Stimulated activated CD4-positive, alpha-beta T cell treated with anti-CD3 and anti-CD28 coated beads, Interleukin-4, amount 100 ng/mL, for 48 hours (primary cell): Measurements from ENCODE around the gene AMN1.
"Not testable (repeated sequence)": the region's sequence is repeated elsewhere in the genome, so short reads cannot be mapped to it uniquely, and the experiment has no call there.

Experiments used
- DNase-seq, 2 donors: peaks; one replicate each; pipeline ENCODE4 v3.0.0-alpha.2; 2020; ENCODE audit warnings: low read depth in 2 of 2

Gene AMN1

DNA sequence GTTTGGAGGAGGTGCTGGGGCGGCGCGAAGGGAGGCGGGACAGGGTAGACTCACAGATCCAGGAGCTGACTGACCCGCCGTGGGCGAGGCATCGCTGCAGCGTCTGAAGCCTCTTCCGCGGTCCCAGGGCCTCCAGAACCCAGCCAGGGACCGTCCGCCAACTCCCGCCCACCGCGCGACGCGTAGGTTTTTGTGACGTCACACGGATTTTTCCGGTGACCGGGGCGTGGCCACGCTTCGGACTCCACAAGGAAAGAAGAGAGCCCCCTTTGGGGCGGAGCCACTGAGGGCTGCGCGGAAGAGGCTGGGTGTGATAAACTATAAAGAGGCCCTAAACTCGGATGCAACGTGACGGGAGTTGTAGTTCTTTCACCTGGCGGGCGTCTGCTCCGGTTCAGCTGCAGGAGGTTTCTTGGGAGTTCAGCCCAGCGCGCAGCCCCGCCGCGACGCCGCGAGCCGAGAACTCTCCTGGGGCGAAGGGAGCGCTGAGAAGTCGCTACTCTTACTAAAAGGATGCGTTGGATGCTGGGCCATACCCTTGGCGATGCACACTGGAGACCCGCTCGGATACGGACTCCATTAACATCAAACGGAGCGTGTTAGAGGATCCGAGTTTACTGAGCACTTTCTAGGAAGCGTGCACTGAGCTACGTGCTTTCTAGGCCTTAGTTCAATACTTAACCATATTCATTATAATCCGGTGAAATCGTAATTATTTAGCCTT lies at the start of gene AMN1:
Gene AMN1 (minus strand): TSS at position 105 of the 724 bp plus-strand sequence. CDS start 13 bp downstream, at position 92.
- DNase-seq: peak; percentile 97

DNA sequence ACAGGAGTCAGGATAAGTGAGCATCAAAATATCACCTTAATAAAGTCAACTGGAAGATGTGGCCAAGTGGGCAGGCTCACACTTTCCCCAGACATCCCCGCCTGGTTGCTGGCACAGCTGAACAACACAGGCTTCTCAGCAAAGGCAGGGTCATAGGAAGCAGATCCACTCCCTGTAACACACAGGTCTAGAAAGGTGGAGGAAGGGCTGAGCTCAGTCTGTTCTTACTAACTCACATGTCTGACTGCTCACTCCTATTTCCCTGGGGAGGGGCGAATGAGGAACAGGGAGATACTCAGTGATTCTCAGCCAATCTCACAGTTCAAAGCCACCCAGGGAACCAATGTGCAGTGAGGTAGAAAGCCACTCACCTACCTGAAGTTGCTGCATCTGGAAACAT lies 45.0 kb upstream of the AMN1 start:
- DNase-seq: no peak

DNA sequence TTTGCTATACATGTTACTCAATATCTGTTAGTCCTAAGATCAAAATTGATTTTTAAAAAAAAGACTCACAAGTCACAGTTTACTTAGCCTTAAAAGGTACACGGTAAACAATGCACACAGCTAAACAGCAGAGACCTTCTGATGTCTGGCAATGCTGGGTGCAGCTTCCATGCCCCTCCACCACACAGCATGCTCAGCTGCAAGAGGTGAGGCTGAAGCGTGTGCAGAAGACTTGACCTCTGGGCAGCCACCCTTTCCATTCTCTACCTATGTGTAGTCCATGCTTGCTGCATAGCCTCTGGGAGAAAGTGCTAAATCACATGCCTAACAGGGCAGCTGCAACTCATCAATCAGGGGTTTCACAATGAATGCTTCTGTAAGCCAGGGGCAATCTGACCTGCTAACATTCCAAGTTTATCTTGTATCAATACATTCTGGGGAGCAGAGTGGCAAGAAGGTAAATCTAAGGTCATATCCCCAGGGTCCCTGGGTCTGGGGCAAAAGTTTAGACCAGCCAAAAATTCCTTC lies 44.5 kb upstream of the AMN1 start:
- DNase-seq: no peak

DNA sequence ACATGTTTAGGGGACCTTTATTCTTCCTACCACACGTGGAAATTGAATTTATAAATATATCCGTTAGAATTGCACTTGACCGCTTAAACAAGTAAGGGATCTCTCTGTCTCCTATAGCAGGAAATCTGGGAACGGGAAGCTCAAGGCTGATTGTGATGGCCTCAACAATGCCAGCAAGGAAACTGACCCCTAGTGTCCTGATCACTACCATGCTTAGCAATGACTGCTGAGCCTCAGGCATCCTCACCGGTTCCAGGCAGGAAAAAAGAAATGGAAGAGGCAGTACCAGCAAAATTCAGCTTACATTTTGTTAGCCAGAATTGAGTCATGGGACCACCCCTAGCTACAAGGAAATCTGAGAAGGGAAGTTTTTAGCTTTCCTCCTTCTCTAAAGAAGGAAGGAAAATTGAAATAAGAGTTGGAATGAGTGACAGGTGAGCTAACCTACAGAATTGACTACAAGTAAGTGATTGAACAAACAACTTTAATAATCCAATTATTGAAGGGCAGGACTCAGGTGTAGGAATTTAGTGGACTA lies 43.9 kb upstream of the AMN1 start:
- no peak for DNase-seq

DNA sequence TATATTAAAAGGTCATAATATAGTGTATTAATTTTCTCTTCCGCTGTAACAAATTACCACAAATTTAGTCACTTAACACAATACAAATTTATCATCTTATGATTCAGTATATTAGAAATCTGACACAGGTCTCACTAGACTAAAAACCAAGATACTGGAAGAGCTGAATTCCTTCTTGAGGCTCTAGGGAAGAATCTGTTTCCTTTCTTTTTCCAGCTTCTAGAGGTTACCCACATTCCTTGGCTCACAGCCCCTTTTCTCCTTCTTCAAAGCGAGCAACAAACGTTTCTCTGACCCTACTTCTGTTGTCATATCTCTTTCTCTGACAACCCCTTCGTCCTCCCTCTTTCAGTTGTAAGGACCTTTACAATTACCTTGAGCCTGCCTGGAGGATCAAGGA lies 43.4 kb upstream of the AMN1 start:
- no peak for DNase-seq

DNA sequence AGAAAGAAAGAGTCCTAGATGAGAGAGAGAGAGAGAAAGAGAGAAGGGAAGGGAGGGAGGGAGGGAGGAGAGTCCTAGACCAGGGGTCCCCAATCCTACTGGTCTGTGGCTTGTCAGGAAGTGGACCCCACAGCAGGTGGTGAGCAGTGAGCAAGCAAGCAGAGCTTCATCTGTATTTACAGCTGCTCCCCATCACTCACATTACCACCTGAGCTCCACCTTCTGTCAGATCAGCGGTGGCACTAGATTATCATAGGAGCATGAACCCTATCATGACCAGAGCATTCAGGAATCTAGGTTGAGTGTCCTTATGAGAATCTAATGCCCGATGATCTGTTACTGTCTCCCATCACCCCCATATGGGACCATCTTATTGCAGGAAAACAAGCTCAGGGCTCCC lies 39.2 kb upstream of the AMN1 start:
- no peak for DNase-seq

DNA sequence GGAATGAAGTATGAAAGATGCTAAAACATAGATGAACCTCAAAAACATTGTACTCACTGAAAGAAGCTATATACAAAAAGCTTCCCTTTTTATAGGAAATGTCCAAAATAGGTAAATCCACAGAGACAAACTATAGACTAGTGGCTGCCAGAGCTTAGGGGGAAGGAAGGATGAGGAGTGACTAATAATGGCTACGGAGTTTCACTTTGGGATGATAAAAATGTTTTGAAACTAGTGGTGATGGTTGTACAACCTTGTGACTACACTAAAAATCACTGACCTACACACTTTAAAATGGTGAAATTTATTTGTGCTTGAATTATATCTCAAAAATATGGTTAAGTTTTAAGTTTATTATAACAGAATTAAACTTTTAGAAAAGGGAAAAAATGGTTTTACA lies 37.1 kb upstream of the AMN1 start:
- DNase-seq: no peak

DNA sequence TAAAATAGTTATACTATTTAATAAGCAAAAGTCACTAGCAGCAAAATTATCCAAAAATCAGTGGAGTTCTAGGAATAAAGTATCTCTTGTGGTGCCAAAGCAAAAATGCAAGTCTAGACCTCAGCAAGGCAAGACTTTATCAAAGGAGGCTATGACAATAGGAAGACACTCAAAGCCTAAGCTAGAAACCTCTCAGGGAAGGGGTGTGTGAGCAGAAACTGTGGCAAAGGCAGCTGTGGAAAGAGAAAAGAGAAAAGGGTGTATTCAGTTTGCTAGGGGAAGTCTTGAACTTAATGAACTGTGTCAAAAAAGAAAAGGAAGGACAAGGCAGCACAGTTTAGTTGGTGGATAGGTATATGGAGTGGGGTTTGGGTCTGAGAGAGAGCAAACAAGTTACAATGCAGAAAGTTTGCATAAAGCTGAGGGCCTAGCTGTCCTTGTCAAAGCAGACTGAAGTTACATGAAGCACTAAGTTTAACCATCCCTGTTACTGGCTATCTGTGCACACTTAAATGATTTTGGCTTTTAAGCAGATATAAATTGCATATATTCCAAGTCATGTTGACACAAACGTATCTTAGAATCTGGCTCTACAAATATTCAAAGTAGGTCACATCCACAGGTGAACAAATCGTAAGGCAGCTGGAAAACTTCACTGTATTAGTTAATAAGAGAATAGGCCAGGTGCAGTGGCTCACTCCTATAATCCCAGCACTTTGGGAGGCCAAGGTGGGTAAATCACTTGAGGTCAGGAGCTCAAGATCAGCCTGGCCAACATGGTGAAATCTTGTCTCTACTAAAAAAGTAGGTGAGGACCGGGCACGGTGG lies 31.0 kb upstream of the AMN1 start:
- no peak for DNase-seq

DNA sequence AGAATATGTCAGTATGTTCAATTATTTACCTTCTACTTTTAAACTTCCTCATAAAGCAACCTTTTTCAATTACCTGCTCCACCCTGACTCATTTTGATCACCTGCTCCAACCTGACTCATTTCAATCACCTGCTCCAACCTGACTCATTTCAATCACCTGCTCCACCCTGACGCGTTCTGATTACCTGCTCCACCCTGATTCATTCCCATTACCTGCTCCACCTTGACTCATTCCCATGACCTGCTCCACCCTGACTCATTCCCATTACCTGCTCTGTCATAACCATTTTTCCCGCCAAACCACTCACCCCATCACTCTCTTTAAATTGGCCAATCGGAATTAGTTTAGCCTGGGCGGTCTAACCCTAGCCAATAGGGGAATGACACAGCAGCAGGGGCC lies 29.5 kb upstream of the AMN1 start:
- DNase-seq: not testable (repeated sequence)

DNA sequence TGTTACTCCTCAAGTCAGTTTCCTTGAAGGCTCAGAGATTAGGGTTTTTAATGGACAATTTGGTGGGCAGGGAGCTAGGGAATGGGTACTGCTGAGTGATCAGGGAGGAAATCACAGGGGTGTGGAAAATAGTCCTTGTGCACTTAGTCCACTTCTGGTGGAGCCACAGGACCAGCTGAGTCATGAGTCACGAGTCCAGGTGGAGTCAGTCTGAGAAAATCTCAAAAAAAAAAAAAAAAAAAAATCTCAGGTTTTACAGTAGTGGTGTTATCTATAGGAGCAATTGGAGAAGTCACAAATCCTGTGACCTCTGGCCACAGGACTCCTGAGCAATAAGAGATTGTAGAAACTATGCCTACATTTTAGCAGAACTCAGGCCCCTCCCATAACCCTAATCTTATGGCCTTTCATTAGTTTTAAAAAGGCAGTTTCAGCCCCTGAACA lies 28.2 kb upstream of the AMN1 start:
- no peak for DNase-seq

DNA sequence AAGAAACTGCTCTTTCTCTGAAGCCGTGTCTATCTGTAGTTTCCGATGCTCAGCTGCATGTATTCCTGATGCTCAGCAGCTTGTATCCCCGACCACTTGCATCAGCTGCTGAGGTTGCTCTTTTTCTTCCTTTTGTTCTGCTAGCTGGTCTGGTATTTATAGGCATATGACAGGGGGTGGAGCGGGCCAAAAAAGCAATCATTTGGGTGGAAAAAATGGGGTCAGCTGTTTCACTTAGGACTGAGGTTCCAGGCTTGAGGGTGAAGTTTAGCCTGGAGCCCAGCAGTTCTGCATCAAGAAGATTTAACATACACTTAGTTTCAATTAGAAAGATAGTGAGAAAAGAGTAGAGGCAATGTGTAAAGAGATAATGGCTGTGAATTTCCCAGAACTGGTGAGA lies 23.6 kb upstream of the AMN1 start:
- DNase-seq: no peak

DNA sequence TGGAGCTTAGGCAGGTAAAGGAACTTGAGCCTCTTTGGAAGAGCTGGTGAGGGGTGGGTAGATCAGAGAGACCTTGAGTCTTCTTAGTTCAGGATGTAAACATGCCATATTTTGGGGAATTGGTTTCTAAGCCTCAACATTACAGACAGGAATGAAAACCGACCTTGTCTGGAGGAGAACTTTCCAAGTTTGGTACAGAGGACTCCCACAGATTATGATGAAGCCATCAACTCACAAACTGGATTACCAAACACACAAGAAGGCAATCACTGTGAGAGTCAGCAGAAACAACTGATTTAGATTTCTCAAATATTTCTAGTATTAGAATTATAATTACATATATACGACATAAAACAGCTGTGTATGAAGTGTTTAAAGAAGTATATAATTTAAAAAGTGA lies 22.3 kb upstream of the AMN1 start:
- no peak for DNase-seq

DNA sequence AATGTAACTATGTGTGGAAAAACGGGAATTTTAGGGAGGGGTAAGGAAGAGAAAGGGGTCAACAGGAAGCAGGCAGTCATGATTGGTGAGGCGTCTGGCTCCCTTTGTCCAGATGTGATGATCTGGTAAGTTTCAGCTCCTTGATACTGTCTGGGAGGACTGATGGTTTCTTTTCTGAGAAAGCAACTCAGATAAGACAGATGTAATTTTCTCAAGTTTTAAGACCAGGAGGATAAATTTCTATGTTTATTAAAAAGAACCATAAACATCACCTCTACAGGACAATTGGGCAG lies 21.9 kb upstream of the AMN1 start:
- no peak for DNase-seq

DNA sequence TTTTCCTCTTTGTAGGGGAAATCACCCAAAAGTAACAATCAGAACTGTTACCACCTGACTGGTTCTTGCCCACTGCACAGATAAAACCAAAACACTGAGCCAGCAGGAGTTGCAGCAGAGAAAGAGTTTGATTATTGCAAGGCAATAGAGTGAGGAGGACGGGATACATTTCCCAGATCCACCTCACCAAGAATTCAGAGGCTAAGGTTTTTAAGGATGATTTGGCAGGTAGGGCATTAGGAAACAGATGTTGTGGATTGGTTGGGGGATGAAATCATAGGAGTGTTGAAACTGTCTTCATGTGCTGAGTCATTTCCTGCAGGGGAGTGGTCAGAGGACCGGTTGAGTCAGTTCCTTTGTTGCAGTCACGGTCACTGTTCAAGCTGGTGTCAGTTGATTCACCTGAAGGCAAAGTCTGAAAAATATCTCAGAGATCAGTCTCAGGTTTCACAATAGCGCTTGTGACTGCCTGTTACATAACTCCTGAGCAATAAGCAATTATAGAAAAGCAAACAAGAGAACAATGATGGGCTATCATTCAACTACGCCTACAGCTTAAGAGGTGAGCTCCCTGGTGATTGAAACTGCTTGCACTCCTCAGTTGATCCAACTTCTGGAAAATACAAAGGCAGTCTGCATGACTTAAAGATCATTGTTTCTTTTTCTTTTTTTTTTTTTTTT lies 20.3 kb upstream of the AMN1 start:
- DNase-seq: peak; percentile 34 to 58

DNA sequence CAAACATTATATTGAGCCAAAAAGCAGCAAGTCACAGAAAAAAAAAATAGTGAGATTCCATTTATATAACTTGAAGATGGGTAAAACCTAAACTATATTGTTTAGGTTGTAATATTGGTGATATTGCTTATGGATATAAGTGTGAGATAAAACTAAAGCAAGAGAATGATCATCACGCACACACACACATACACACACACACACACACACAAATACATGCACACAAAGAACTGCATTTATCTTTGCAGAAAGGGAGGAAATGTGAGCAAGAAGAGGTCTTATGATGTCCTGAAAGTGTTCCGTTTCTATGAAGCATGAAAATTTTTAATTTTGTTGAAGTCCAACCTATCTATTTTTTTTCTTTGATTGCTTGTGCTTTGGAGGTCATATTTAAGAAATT lies 16.4 kb upstream of the AMN1 start:
- DNase-seq: no peak

DNA sequence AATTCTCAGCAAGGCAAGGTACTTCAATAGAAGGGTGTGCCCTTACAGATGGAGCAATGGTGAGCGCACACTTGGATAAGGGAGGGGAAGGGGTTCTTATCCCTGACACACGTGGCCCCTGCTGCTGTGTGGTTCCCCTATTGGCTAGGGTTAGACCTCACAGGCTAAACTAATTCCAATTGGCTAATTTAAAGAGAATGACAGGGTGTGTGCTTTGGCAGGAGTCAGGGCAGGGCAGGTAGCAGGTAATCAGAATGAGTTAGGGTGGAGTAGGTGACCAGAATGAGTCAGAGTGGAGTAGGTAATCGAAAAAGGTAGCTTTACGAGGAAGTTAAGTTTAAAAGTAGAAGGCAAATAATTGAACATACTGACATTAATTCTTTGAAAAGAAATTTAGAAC lies 15.5 kb upstream of the AMN1 start:
- DNase-seq: not testable (repeated sequence)

DNA sequence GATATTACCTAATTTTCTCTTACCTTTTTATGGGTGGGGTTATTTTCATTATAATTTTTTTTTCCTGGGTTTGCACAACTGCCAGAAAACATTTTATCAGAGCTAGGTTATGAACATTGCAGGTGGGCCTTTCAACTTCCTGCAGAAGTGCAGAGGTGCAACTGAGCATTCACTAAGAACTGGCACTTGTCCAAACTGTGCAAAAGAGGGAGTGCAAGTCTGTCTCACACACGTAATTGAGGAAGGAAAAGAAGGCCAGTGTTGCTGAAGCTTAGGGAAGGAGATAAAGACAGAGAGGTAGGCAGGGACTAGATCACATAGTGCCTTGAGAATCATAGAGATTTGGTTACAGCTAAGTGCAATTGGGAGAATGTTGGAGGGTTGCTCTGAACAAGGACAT lies 14.1 kb upstream of the AMN1 start:
- DNase-seq: no peak

DNA sequence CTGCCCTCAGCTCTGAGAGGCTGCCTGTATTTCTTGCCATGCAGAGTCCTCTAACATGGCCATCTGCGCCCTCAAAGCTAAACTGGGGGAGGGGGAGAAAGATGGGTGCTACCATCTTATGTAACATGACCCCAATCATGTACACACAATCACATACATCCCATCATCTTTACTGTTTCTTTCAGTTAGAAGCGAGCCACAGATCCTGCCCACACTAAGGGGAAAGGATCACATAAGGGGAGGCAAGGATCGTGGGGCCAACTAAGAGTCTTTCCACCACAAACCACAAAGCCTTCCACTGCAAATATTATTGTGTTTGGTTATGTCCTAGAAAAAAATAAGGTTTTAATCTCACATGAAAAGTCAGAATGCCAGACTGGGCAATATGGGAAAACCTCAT lies 11.8 kb upstream of the AMN1 start:
- DNase-seq: no peak

DNA sequence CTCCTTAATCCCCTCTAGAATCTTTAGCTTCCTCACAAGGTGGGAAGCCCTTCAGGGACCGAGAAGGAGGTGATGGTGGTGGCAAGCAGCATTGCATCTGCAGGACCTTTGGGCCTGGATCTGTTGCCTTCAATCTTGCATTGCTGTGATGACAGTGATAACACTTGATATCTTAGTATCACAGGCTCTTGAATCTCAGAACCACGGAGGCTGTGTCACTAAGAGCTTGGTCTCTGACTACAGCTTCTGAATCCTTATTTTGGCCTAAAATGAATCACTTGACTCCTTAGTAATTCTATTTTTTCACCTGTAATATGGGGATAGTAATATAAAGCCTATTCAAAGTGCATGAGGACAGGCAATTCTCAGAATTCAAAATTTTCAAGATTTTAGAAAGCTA lies 8.9 kb upstream of the AMN1 start:
- peak in 1 of 2 donors; percentile 16 for DNase-seq

DNA sequence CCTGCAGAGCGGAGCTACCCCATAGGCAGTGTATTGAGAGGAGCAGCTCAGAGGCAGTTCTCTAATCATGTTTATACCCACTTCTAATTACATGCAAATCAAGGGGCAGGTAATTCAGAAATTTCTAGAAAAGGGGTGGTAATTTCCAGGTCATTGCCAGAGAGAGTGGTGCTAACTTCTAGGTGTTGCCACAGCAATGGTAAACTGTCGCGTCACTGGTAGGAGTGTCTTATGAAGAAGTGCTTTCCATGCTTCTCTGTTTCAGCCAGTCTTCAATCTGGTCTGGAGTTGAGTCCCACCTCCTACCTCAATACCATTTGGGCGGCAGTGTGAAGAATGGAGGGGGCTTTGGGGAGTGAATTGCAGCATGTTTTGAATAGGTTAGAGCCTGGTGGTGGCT lies 8.5 kb upstream of the AMN1 start:
- no peak for DNase-seq

DNA sequence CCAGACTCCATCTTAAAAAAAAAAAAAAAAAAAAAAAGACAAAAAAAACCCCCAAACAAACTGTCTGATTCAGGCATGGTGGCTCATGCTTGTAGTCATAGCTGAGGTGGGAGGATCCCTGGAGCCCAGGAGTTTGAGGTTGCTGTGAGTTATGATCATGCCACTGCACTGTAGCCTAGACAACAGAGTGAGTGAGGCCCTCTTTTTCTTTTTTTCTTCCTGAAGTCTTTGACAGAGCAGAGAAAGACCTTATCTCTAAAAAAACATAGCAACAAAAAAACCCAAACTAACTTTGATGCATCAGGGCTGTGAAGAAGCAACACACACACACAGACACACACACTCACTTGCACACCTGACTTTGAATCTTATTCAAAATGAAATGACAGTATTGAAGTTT lies 7.7 kb upstream of the AMN1 start:
- DNase-seq: peak; percentile 33 to 54
